ENCODE measurements around the gene RNASE12. TPM values are rescaled to one million over a fixed set of nuclear protein-coding genes. Genes with fewer than 3 reads are reported as not detected.
A peak's percentile ranks its signal among the peaks of the same experiment; 100 is the strongest.

Gene RNASE12
- total RNA-seq, 2 experiments from 2014 or later: not detected

GRCh38 chr14:20609215-20610001, 18.2 kb upstream of the RNASE12 start:
- Mint-ChIP-seq H3K9me3 (no peaks in the 10 kb centered on the region), H3K4me3 (no peak overlapping the region), H3K27ac (no peak overlapping the region), H3K36me3 (ENCODE audit: low read depth) (no peaks in the 10 kb centered on the region), H3K4me1 (ENCODE audit: low read depth) (no peaks in the 10 kb centered on the region), H3K27me3 (no peaks in the 10 kb centered on the region)
- ChIA-PET CTCF (interaction anchor here (1.0 to 2.8 kb wide), 12 partner anchors 16 to 284 kb away, joined by 3 to 14 read pairs (median 4); no protein-coding TSS in a partner anchor), POLR2A (interaction anchor here (1.0 to 2.8 kb wide), 13 partner anchors 13 to 281 kb away, joined by 3 to 35 read pairs (median 5); partner anchors contain the start of genes APEX1, OSGEP, PARP2 and PIP4P1)
- H3K9me3 ChIP-seq (ENCODE audit: control insufficient read depth in 1 of 2, insufficient read depth in 1 of 2, low read length in 2 of 2): no peaks in the 10 kb centered on the region
- peaks cover 35% of the 10 kb centered on the region for H3K4me1 ChIP-seq (ENCODE audit: insufficient read depth, low read length)
- TF ChIP-seq, protein P1, sequence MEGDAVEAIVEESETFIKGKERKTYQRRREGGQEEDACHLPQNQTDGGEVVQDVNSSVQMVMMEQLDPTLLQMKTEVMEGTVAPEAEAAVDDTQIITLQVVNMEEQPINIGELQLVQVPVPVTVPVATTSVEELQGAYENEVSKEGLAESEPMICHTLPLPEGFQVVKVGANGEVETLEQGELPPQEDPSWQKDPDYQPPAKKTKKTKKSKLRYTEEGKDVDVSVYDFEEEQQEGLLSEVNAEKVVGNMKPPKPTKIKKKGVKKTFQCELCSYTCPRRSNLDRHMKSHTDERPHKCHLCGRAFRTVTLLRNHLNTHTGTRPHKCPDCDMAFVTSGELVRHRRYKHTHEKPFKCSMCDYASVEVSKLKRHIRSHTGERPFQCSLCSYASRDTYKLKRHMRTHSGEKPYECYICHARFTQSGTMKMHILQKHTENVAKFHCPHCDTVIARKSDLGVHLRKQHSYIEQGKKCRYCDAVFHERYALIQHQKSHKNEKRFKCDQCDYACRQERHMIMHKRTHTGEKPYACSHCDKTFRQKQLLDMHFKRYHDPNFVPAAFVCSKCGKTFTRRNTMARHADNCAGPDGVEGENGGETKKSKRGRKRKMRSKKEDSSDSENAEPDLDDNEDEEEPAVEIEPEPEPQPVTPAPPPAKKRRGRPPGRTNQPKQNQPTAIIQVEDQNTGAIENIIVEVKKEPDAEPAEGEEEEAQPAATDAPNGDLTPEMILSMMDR (IDR thresholded peaks at IDR 0.05): peak; percentile 99
- intact Hi-C loops (cut with DNase I, micrococcal nuclease): loop anchor here (1.0 to 5.0 kb wide), 7 partner anchors 77 to 282 kb away; partner anchors contain the start of genes OSGEP (in 2 of the 2), APEX1 (in 1 of the 2) and PARP2 (in 1 of the 2)
- ATAC-seq (ENCODE audit: poor library complexity): peak; percentile 19
- no peaks in the 10 kb centered on the region for H3K27me3 ChIP-seq (ENCODE audit: control insufficient read depth in 1 of 2, insufficient read depth in 2 of 2, low read length in 2 of 2)
- peak overlapping the region in 1 of 2 donors; percentile 5 for H3K27ac ChIP-seq (ENCODE audit: low read depth in 1 of 2, low read length in 2 of 2)
- no peaks in the 10 kb centered on the region for H3K36me3 ChIP-seq (ENCODE audit: insufficient read depth, low read length)
- peak; percentile 31 to 88 (median 44) for DNase-seq
- H3K4me3 ChIP-seq (ENCODE audit: low read length): peak overlapping the region; percentile 67

GRCh38 chr14:20608383-20609110, 17.4 kb upstream of the RNASE12 start:
- ATAC-seq (ENCODE audit: poor library complexity) (no peak), DNase-seq (no peak)
- no peaks in the 10 kb centered on the region for H3K36me3 ChIP-seq (ENCODE audit: insufficient read depth, low read length)
- Mint-ChIP-seq H3K4me3 (peak overlapping the region; percentile 43), H3K4me1 (ENCODE audit: low read depth) (no peaks in the 10 kb centered on the region), H3K27me3 (no peaks in the 10 kb centered on the region), H3K27ac (no peak overlapping the region), H3K36me3 (ENCODE audit: low read depth) (no peaks in the 10 kb centered on the region), H3K9me3 (no peaks in the 10 kb centered on the region)
- H3K4me3 ChIP-seq (ENCODE audit: low read length): no peak overlapping the region
- CTCF ChIA-PET: interaction anchor here (1.0 to 2.8 kb wide), 5 partner anchors 55 to 281 kb away, joined by 3 to 14 read pairs (median 7); no protein-coding TSS in a partner anchor
- POLR2A ChIA-PET: interaction anchor here (1.4 to 2.7 kb wide), 5 partner anchors 23 to 267 kb away, joined by 3 to 35 read pairs (median 5); partner anchors contain the start of genes PARP2 and RNASE4
- TF ChIP-seq, protein P1 (IDR thresholded peaks at IDR 0.05): no peak
- H3K9me3 ChIP-seq (ENCODE audit: control insufficient read depth in 1 of 2, insufficient read depth in 1 of 2, low read length in 2 of 2): no peaks in the 10 kb centered on the region
- no peak overlapping the region for H3K27ac ChIP-seq (ENCODE audit: low read depth in 1 of 2, low read length in 2 of 2)
- intact Hi-C loops (cut with DNase I, micrococcal nuclease): loop anchor here (1.0 to 5.0 kb wide), 5 partner anchors 154 to 281 kb away; partner anchors contain the start of genes OSGEP (in 2 of the 2) and APEX1 (in 1 of the 2)
- H3K4me1 ChIP-seq (ENCODE audit: insufficient read depth, low read length): peaks cover 26% of the 10 kb centered on the region
- H3K27me3 ChIP-seq (ENCODE audit: control insufficient read depth in 1 of 2, insufficient read depth in 2 of 2, low read length in 2 of 2): no peaks in the 10 kb centered on the region

DNA sequence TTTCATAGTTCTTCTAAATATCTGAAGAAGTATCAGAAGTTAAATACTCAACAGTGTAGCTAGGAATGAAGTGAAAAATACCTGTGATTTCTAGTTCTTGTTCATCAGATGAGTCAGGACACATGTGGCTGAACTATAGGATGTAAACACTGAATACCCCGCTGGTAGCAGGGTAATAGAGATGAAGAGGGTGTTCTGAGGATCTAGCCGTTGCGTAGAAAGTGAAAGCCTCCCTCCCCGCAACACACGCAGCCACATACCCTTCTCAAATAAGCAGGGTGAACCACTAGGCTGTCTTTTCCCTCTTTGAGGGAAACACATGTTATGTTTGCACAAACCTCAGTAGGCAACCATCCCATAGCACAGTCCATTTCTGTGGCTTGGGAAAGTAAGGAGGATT, 16.4 kb upstream of the RNASE12 start:
- H3K9me3 Mint-ChIP-seq: no peaks in the 10 kb centered on the region
- intact Hi-C loops (cut with DNase I, micrococcal nuclease): loop anchor here (2.0 to 5.0 kb wide), 3 partner anchors 153 to 193 kb away; partner anchors contain the start of genes OSGEP (in 2 of the 2) and APEX1 (in 1 of the 2)
- no peaks in the 10 kb centered on the region for H3K27me3 Mint-ChIP-seq
- H3K27me3 ChIP-seq (ENCODE audit: control insufficient read depth in 1 of 2, insufficient read depth in 2 of 2, low read length in 2 of 2): no peaks in the 10 kb centered on the region
- H3K4me1 Mint-ChIP-seq (ENCODE audit: low read depth): no peaks in the 10 kb centered on the region
- DNase-seq: no peak
- H3K9me3 ChIP-seq (ENCODE audit: control insufficient read depth in 1 of 2, insufficient read depth in 1 of 2, low read length in 2 of 2): no peaks in the 10 kb centered on the region
- H3K36me3 ChIP-seq (ENCODE audit: insufficient read depth, low read length): no peaks in the 10 kb centered on the region
- no peaks in the 10 kb centered on the region for H3K36me3 Mint-ChIP-seq (ENCODE audit: low read depth)
- CTCF ChIA-PET: interaction anchor here (0.8 to 0.9 kb wide), 2 partner anchors 84 to 280 kb away, joined by 3 read pairs; no protein-coding TSS in a partner anchor
- ATAC-seq (ENCODE audit: poor library complexity): no peak
- H3K27ac Mint-ChIP-seq: no peak overlapping the region
- peaks cover 19% of the 10 kb centered on the region for H3K4me1 ChIP-seq (ENCODE audit: insufficient read depth, low read length)
- H3K27ac ChIP-seq (ENCODE audit: low read depth in 1 of 2, low read length in 2 of 2): no peak overlapping the region
- H3K4me3 Mint-ChIP-seq: peak overlapping the region; percentile 13
- TF ChIP-seq, protein P1 (IDR thresholded peaks at IDR 0.05): no peak
- H3K4me3 ChIP-seq (ENCODE audit: low read length): no peak overlapping the region
- POLR2A ChIA-PET: interaction anchor here (1.5 kb wide), 1 partner anchor 280 kb away, joined by 3 read pairs; no protein-coding TSS in a partner anchor
